Ishikawa (cell line): Measurements from ENCODE around the gene FDX1.

ENCODE experiments used
- CEBPB ChIP-seq: IDR thresholded peaks from 2 replicates; pipeline ENCODE4 v1.6.1; 2012
- CREB1 ChIP-seq: IDR thresholded peaks from 2 replicates; pipeline ENCODE4 v1.6.1; 2012; ENCODE audit warnings: low read depth
- EGR1 ChIP-seq: IDR thresholded peaks from 2 replicates; pipeline ENCODE4 v1.6.1; 2012
- EP300 ChIP-seq: IDR thresholded peaks from 2 replicates; pipeline ENCODE4 v1.6.1; 2012; ENCODE audit warnings: borderline replicate concordance
- FOXM1 ChIP-seq: IDR thresholded peaks from 2 replicates; pipeline ENCODE4 v1.6.1; 2012; ENCODE audit warnings: low read depth, borderline replicate concordance
- MAX ChIP-seq: IDR thresholded peaks from 2 replicates; pipeline ENCODE4 v1.6.1; 2012
- NFIC ChIP-seq: IDR thresholded peaks from 2 replicates; pipeline ENCODE4 v1.6.1; 2012
- RAD21 ChIP-seq: IDR thresholded peaks from 2 replicates; pipeline ENCODE4 v1.6.1; 2012; ENCODE audit warnings: low read depth
- TAF1 ChIP-seq: IDR thresholded peaks from 2 replicates; pipeline ENCODE4 v1.6.1; 2012; ENCODE audit warnings: low read depth, mild to moderate bottlenecking
- TCF12 ChIP-seq: IDR thresholded peaks from 2 replicates; pipeline ENCODE4 v1.6.1; 2012; ENCODE audit warnings: low read depth
- TEAD4 ChIP-seq: IDR thresholded peaks from 2 replicates; pipeline ENCODE4 v1.6.1; 2012
- USF1 ChIP-seq: IDR thresholded peaks from 2 replicates; pipeline ENCODE4 v1.6.1; 2012
- YY1 ChIP-seq: IDR thresholded peaks from 2 replicates; pipeline ENCODE4 v1.6.1; 2012; ENCODE audit warnings: low read depth
- ZBTB7A ChIP-seq: IDR thresholded peaks from 2 replicates; pipeline ENCODE4 v1.6.1; 2012; ENCODE audit warnings: low read depth
- TF ChIP-seq, protein P1 (sequence below): IDR thresholded peaks from 2 replicates; pipeline ENCODE4 v1.6.1; 2012; ENCODE audit warnings: low read depth, mild to moderate bottlenecking

Gene FDX1

DNA sequence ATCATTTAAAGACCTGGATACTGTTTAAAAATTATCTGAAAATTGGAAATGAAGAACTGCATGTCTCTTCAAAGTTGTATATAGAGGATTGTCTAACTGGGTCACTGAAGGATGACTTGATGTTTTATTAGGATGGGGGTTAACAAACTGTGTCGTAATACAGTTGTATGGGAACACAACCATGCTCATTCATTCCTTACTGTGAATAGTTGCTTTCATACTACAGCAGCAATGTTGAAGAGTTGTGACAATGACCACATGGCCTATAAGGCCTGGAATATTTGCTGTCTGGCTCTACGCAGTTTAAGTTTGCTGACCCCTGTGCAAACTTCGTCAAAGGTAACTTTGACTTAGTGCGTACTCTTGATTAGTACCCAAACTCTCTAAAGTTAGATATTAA is 38.4 kb downstream of the FDX1 start:
- TF ChIP-seq NFIC (no peak), RAD21 (no peak), CREB1 (no peak), USF1 (no peak), TAF1 (no peak), CEBPB (no peak), MAX (no peak), TCF12 (no peak), FOXM1 (no peak), ZBTB7A (no peak)
- TF ChIP-seq, protein P1, sequence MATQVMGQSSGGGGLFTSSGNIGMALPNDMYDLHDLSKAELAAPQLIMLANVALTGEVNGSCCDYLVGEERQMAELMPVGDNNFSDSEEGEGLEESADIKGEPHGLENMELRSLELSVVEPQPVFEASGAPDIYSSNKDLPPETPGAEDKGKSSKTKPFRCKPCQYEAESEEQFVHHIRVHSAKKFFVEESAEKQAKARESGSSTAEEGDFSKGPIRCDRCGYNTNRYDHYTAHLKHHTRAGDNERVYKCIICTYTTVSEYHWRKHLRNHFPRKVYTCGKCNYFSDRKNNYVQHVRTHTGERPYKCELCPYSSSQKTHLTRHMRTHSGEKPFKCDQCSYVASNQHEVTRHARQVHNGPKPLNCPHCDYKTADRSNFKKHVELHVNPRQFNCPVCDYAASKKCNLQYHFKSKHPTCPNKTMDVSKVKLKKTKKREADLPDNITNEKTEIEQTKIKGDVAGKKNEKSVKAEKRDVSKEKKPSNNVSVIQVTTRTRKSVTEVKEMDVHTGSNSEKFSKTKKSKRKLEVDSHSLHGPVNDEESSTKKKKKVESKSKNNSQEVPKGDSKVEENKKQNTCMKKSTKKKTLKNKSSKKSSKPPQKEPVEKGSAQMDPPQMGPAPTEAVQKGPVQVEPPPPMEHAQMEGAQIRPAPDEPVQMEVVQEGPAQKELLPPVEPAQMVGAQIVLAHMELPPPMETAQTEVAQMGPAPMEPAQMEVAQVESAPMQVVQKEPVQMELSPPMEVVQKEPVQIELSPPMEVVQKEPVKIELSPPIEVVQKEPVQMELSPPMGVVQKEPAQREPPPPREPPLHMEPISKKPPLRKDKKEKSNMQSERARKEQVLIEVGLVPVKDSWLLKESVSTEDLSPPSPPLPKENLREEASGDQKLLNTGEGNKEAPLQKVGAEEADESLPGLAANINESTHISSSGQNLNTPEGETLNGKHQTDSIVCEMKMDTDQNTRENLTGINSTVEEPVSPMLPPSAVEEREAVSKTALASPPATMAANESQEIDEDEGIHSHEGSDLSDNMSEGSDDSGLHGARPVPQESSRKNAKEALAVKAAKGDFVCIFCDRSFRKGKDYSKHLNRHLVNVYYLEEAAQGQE: no peak

DNA sequence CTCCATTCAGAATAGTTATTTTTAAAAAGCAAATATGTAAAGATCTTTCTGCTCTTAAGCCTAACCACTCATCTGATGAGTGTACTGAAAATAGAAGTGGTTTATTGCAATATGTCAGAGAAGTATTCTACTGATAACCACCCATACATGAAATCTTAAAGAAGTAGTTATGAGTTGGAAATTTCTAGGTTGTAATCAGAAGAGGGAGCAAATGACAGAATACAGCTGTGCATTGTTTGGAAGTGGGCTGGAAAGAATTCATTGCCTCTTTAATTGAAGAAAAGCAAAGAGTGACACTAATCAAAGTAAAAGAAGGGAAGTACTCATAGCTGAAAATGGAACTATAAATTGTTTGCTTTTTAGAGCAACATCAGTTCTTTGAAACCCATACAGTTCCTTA is 39.4 kb downstream of the FDX1 start:
- no peak for TF ChIP-seq NFIC

DNA sequence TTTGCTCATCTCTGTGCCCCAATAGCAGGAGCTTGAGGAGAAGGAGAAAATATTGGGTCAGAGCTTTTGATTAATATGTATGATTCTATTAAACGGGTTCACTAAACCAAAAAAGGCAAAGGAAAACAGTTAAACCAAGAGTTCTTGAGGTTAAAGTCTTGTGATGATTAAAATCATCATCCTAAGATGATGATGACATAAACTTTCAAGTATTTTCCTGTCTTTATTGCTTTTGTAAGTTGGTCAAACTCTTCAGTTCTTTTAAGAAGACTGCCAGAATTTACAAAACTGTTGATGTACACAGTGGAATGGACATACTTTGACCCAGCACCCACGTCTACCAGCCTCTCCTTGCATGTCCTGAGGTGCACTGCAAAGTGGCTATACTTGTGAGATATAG is 41.0 kb downstream of the FDX1 start:
- TF ChIP-seq YY1: no peak
- TF ChIP-seq EP300: no peak
- TF ChIP-seq, protein P1: no peak
- no peak for TF ChIP-seq TEAD4
- TF ChIP-seq NFIC: no peak
- no peak for TF ChIP-seq TCF12
- no peak for TF ChIP-seq ZBTB7A
- TF ChIP-seq FOXM1: no peak
- TF ChIP-seq EGR1: no peak
- TF ChIP-seq RAD21: no peak
- no peak for TF ChIP-seq TAF1
- TF ChIP-seq CREB1: no peak
- TF ChIP-seq MAX: no peak
- no peak for TF ChIP-seq CEBPB
- no peak for TF ChIP-seq USF1

DNA sequence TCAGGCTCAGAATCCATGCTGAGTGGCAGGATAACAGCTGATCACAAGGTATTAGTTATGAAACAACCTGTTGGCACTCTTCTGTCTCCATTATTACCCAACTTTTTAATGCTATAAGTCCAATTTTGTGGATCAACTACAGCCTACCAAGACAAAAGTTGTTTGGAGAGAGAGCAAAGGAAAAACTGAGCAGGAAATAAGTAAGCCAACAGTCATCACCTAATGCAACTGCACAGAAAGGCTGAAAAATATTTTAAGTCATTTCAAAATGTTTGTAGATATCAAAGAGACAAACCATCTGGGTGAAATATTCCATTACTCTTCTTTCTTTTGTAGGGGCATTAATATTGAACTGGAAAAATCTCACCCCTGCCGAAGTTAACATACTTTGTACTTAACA is 41.6 kb downstream of the FDX1 start:
- no peak for TF ChIP-seq RAD21

DNA sequence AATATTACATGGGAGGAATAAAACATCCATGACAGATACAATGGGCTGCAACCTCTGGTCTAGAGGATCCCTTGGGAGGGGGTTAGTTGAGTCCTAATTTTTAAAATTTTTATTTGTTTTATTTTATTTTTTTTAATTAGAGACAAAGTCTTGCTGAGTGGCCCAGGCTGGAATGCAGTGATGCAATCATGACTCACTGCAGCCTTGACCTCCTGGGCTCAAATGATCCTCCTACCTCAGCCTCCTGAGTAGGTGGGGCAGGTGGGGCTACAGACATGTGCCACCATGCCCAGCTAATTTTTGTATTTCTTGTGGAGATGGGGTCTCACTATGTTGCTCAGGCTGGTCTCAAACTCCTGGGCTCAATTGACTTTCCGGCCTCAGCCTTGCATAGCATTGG is 43.1 kb downstream of the FDX1 start:
- TF ChIP-seq CREB1: no peak
- TF ChIP-seq MAX: no peak
- no peak for TF ChIP-seq NFIC
- 0 out of 2 replicates have a peak, but pooled peaks have one; percentile 25 for TF ChIP-seq TEAD4
- no peak for TF ChIP-seq FOXM1
- no peak for TF ChIP-seq YY1
- TF ChIP-seq TCF12: no peak
- no peak for TF ChIP-seq ZBTB7A
- TF ChIP-seq RAD21: no peak
- peak; percentile 47; the same call in 1 of the 2 replicates for TF ChIP-seq CEBPB
- TF ChIP-seq EP300: no peak
- TF ChIP-seq EGR1: no peak
- no peak for TF ChIP-seq USF1
- no peak for TF ChIP-seq TAF1

DNA sequence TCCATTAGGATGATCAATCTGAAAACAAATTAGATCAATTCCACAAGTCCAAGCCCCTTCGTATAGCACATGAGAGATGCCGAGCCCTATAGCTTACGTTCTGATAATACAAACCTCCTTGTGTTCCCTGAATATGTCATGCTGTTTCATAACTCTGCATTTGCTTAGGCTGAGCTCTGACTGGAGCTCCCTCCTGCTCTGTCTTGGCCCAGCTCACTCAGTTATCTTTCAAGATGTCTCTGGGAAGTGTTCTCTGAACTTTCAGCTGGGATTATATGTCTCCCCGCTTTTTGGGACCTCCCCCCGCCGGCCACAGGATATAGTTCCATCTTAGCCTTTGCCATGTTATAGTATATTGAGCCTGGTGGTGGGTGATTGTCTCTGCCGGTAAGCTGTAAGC is 44.0 kb downstream of the FDX1 start:
- no peak for TF ChIP-seq TCF12
- TF ChIP-seq TAF1: no peak
- TF ChIP-seq, protein P1: no peak
- TF ChIP-seq CREB1: no peak
- TF ChIP-seq MAX: no peak
